Tibial nerve (tissue), 4 donors: ENCODE measurements around the gene DPYSL4. TPM values are rescaled to one million over a fixed set of nuclear protein-coding genes. Genes with fewer than 3 reads are reported as not detected.

Experiments used
- DNase-seq, 2 donors: peaks; one replicate each; pipeline ENCODE4 v3.0.0-alpha.2; 2019; ENCODE audit warnings: low spot score in 2 of 2
- H3K27ac ChIP-seq, 4 donors: fragments of 200-600 bp; sonication (generic) in 3 of 4; one replicate each; pipeline ENCODE4 v1.5.1; 2017 to 2019; ENCODE audit warnings: mild to moderate bottlenecking in 1 of 4
- H3K27me3 ChIP-seq, 2 donors: fragments of 200-600 bp; sonication (generic) in 1 of 2; one replicate each; pipeline versions ENCODE4 v1.5.1 to v1.6.0; 2017 to 2019
- H3K36me3 ChIP-seq, 3 donors: fragments of 200-600 bp; sonication (generic); one replicate each; pipeline ENCODE4 v1.5.1; 2018 to 2019
- H3K4me1 ChIP-seq, 4 donors: fragments of 200-600 bp; sonication (generic) in 3 of 4; one replicate each; pipeline ENCODE4 v1.5.1; 2017 to 2019
- H3K4me3 ChIP-seq, 4 donors: fragments of 200-600 bp; sonication (generic) in 3 of 4; one replicate each; pipeline ENCODE4 v1.5.1; 2017 to 2019; ENCODE audit warnings: mild to moderate bottlenecking in 1 of 4, moderate library complexity in 1 of 4
- H3K9me3 ChIP-seq, 4 donors: fragments of 200-600 bp; sonication (generic) in 3 of 4; one replicate each; pipeline ENCODE4 v1.5.1; 2017 to 2019
- CTCF ChIP-seq, 5 experiments: fragments of 200-600 bp in 3 of 5; fragments of 450-650 bp in 2 of 5; sonication (generic) in 3 of 5; IDR thresholded peaks; one replicate each; pipeline ENCODE4 v1.5.1; 2016 to 2019; ENCODE audit warnings: antibody characterized with exemption in 5 of 5, mild to moderate bottlenecking in 3 of 5, moderate library complexity in 2 of 5
- EP300 ChIP-seq, 2 donors: sonication (generic); formaldehyde crosslinking; IDR thresholded peaks; one replicate each; pipeline ENCODE4 v1.6.1; 2017; ENCODE audit warnings: antibody characterized with exemption in 2 of 2, mild to moderate bottlenecking in 1 of 2
- POLR2A ChIP-seq, 2 donors: fragments of 450-650 bp; IDR thresholded peaks; one replicate each; pipeline ENCODE4 v1.6.1; 2017; ENCODE audit warnings: antibody characterized with exemption in 2 of 2, mild to moderate bottlenecking in 2 of 2, moderate library complexity in 2 of 2
- WGBS, 2 donors: methylation state at CpG; one replicate each; pipeline ENCODE4 v1.1.5; 2018; 5-methylcytosine and 5-hydroxymethylcytosine counted together
- total RNA-seq, 4 donors: library from RNA; depleted of rRNA; stranded (reverse); fragments of >200 nt; gene quantifications; one replicate each; pipeline ENCODE4 v1.1.0, GENCODE V29; 2016

Gene DPYSL4
- total RNA-seq, 4 donors from 2014 or later, result 0.21 to 3.1 (median 1.4) TPM

DNA sequence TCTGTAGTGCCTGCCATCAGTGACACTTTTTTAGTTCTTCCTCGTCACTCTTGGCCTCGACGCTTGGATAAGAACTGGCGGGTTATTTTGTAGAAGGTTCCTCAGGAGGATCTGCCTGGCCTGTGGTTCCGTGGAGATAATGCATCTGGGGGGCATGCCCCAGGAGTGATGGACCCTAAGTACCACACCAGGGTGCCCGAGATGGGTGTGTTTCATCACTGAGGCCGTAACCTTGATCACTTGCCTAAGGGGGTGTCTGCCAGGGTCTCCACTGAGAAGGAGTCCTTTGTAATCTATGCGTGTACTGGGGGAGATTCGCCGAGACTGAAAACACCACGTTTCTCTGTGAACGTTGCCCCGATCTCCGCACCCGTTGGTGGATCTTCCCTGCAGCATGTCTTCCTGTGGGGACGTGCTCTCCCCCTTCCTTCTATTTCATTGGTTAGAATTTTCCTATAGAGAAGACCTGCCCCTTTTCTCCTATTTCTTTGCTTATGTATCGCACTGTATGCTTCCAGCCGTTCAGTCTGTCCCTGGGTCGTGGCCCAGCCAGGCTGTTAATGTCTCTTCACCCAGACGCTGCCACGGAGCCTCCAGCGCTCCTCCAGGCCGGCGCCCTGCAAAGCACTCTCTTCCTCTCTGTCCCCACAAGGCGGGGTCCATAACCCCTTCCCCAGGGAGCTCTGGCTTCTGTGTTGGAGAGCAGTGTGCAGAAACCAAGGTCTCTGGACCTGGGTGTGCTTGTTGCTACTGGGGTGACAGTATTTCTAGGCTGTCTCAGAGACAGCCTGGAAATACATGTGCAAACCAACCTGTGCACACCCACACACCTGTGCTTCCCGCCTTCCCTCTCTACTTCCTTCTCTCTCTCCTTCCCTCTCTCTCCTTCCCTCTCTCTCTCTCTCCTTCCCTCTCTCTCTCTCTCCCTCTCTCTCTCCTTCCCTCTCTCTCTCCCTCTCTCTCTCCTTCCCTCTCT lies 14.4 kb upstream of the DPYSL4 start:
- Histone ChIP-seq H3K36me3 (peaks cover 0 to 27% (median 0%) of the 10 kb centered on the region in 3 donors), H3K4me1 (peaks cover 0 to 9% (median 0%) of the 10 kb centered on the region in 4 donors), H3K9me3 (no peaks in the 10 kb centered on the region), H3K27me3 (peaks cover 0 to 43% of the 10 kb centered on the region in 2 donors), H3K4me3 (no peak overlapping the region), H3K27ac (no peak overlapping the region)
- no peak for DNase-seq
- WGBS, 2 donors, result 38 to 46% methylated on average over 26 of the region's 26 CpGs
- no peak for TF ChIP-seq POLR2A (IDR thresholded peaks at IDR 0.05)

GRCh38 chr10:132173185-132173584 lies 13.6 kb upstream of the DPYSL4 start:
- Histone ChIP-seq H3K9me3 (no peaks in the 10 kb centered on the region), H3K27ac (no peak overlapping the region), H3K4me3 (no peak overlapping the region), H3K36me3 (peaks cover 0 to 25% (median 0%) of the 10 kb centered on the region in 3 donors), H3K27me3 (peaks cover 0 to 51% of the 10 kb centered on the region in 2 donors), H3K4me1 (peaks cover 0 to 9% (median 0%) of the 10 kb centered on the region in 4 donors)
- DNase-seq, result no peak
- WGBS, 2 donors, result 91% methylated on average over 5 of the region's 5 CpGs
- TF ChIP-seq POLR2A (IDR thresholded peaks at IDR 0.05), result no peak
- no peak for TF ChIP-seq EP300 (IDR thresholded peaks at IDR 0.05)
- no peak for TF ChIP-seq CTCF (IDR thresholded peaks at IDR 0.05)

DNA sequence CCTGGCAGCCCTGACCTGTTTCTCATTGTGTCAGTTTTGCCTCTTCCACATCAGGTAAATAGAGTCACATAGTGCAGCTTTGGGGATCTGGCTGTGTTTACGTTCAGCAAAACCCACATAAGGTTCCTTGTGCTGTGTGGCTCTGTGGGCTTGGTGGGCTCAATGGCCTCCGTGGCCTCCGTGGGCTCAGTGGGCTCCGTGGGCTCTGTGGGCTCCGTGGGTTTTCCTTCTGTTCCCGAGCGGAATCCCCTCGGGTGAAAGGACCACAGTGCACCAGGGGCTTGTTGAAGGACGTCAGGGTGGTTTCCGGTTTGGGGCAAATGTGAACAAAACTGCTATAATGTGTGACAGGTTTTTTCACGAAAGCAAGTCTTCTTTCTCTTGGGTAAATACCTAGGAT lies 12.5 kb upstream of the DPYSL4 start:
- Histone ChIP-seq H3K27me3 (peaks cover 0 to 62% of the 10 kb centered on the region in 2 donors), H3K9me3 (no peaks in the 10 kb centered on the region), H3K36me3 (peaks cover 0 to 14% (median 0%) of the 10 kb centered on the region in 3 donors), H3K4me3 (no peak overlapping the region), H3K27ac (no peak overlapping the region), H3K4me1 (peaks cover 0 to 9% (median 0%) of the 10 kb centered on the region in 4 donors)
- DNase-seq, result no peak
- TF ChIP-seq EP300 (IDR thresholded peaks at IDR 0.05), result no peak
- TF ChIP-seq CTCF (IDR thresholded peaks at IDR 0.05), result no peak
- TF ChIP-seq POLR2A (IDR thresholded peaks at IDR 0.05), result no peak
- WGBS, 2 donors, result 76 to 86% methylated on average over 8 to 11 of the region's 11 CpGs

DNA sequence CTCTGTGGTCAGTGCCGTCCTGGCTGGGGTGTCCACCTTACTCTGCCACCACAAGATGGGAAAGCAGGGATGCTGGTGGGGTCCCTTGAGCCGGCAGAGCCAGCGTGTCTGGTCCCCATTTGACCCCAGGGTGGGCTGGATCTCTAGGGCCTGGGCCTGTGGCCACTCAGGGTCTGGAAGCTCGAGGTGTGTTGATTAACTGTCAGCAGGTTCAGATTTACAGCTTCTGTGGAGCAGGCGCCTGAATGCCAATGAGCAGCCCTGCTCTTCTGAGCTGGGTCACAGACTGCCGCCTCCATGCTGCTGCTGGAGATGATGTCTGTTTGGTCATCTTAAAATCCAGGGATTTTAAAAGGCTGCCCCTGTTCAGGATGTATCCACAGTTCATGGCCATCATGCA lies 11.3 kb upstream of the DPYSL4 start:
- 42 to 48% methylated on average over 6 of the region's 6 CpGs for WGBS, 2 donors
- H3K9me3 ChIP-seq, result no peaks in the 10 kb centered on the region
- H3K4me3 ChIP-seq, result no peak overlapping the region
- TF ChIP-seq EP300 (IDR thresholded peaks at IDR 0.05), result no peak
- no peak for TF ChIP-seq POLR2A (IDR thresholded peaks at IDR 0.05)
- no peak for TF ChIP-seq CTCF (IDR thresholded peaks at IDR 0.05)
- H3K27me3 ChIP-seq, result peaks cover 0 to 68% of the 10 kb centered on the region in 2 donors
- no peak overlapping the region for H3K27ac ChIP-seq
- H3K4me1 ChIP-seq, result peaks cover 0 to 9% (median 0%) of the 10 kb centered on the region in 4 donors
- peaks cover 0 to 3% (median 0%) of the 10 kb centered on the region in 3 donors for H3K36me3 ChIP-seq
- DNase-seq, result no peak

- Histone ChIP-seq H3K4me3 (no peak overlapping the region), H3K36me3 (no peaks in the 10 kb centered on the region), H3K27ac (no peak overlapping the region), H3K9me3 (no peaks in the 10 kb centered on the region), H3K27me3 (peaks cover 0 to 70% of the 10 kb centered on the region in 2 donors), H3K4me1 (peaks cover 0 to 9% (median 0%) of the 10 kb centered on the region in 4 donors)
- no peak for DNase-seq
- no peak for TF ChIP-seq EP300 (IDR thresholded peaks at IDR 0.05)
- no peak for TF ChIP-seq CTCF (IDR thresholded peaks at IDR 0.05)
- TF ChIP-seq POLR2A (IDR thresholded peaks at IDR 0.05), result no peak
- WGBS, 2 donors, result 10 to 13% methylated on average over 11 to 16 of the region's 16 CpGs
These were observed 10.7 kb upstream of the DPYSL4 start for GRCh38 chr10:132175907-132176581.
